Lower leg skin (tissue), 4 donors: ENCODE results near the gene REM2. TPM values are rescaled to one million over a fixed set of nuclear protein-coding genes. Genes with fewer than 3 reads are reported as not detected.

Experiments
- DNase-seq, 2 donors: peaks; one replicate each; pipeline ENCODE4 v3.0.0-alpha.2; 2019; ENCODE audit warnings: low spot score in 2 of 2
- H3K4me3 ChIP-seq: fragments of 200-600 bp; sonication (generic); 2 replicates; pipeline ENCODE4 v1.5.1; 2017; ENCODE audit warnings: mild to moderate bottlenecking, low read depth; ENCODE audit not compliant: poor library complexity, severe bottlenecking
- CTCF ChIP-seq, 3 donors: fragments of 450-650 bp; IDR thresholded peaks; one replicate each; pipeline ENCODE4 v1.5.1; 2016; ENCODE audit warnings: antibody characterized with exemption in 3 of 3, mild to moderate bottlenecking in 3 of 3, moderate library complexity in 2 of 3
- POLR2A ChIP-seq, 2 donors: fragments of 450-650 bp; IDR thresholded peaks; one replicate each; pipeline ENCODE4 v1.6.1; 2016 to 2017; ENCODE audit warnings: antibody characterized with exemption in 2 of 2, mild to moderate bottlenecking in 1 of 2, moderate library complexity in 1 of 2
- WGBS, 2 donors: methylation state at CpG; one replicate each; pipeline ENCODE4 v1.1.5; 2018; 5-methylcytosine and 5-hydroxymethylcytosine counted together
- intact Hi-C: fragments of 100-400 bp; cut with DNase I; formaldehyde crosslinking; loops from one replicate; pipeline ENCODE4 v1.15.0; 2023; ENCODE audit warnings: low total_unique reads
- total RNA-seq, 4 donors: library from RNA; depleted of rRNA; stranded (reverse); fragments of >200 nt; gene quantifications; one replicate each; pipeline ENCODE4 v1.1.0, GENCODE V29; 2016

Gene REM2
- total RNA-seq, 4 donors from 2014 or later, result 0.52 to 2.5 (median 1.5) TPM

DNA sequence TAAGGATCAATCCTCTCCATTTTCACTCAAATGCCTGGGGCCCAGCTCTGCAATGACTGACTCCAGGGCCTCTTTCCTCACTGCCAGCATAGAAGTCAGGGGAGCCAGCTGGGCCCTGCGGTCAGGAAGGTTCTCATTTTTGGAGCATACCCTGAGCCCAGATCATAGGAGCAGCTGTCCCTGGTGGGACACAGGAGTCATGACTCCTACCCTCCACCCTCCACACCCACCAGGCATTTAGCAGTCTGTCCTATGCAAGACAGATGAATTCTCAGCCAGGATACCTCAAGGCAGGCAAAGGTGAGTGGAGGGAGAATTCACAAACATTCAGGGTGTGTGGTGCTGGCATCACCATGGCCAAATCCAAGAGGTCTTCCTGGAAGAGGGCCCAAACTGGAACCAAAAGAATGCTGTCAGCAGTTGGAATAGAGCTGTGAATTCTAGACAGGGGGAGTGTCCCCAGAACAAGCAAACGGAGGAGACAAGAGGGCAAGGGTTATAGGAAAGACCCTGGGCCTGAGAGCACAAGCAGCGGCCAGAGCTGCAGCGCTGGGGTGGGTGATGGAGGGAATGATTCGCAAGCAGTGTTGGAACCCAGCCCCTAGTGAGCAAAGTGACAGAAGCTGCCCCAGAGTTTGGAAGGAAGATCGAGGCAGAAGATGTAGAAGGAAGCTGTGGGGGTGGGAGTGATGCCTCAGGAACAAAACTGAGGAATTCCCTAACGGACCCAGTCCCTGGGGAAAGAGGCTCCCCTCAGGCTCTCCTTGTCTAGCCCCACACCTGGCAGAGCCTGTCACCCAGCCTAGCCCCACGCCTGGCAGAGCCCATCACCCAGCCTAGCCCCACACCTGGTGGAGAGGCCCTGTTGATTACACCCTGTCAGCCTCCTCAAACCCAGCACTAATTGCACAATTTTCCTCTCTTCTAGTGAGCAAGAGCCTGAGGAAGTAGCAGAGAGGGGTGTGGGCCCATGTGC lies 4.5 kb upstream of the REM2 start:
- WGBS, 2 donors, result 77 to 79% methylated on average over 8 of the region's 8 CpGs
- DNase-seq, result no peak
- intact Hi-C loops, result no loop called here
- TF ChIP-seq CTCF (IDR thresholded peaks at IDR 0.05), result no peak
- no peak for TF ChIP-seq POLR2A (IDR thresholded peaks at IDR 0.05)
- H3K4me3 ChIP-seq, result no peak overlapping the region

DNA sequence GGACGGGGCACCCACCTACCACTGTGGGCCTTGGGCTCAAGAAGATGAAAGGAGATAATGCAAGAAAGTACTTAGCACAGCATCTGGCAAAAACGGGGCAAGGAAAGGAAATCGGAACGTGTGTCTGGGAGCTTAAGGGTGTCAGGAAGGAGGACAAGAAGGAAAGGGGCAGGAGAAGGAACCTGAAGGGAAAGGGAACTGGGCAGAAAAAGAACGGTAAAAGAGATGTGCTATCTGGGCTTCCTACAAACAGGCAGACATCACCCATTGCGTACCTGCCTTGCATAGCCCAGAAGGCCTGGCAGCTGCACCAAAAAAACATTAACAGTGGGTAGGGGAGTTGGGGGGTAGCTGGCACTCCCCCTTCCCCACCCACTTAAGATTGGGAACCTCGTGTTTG lies 958 bp upstream of the REM2 start:
- intact Hi-C loops, result no loop called here
- 25 to 28% methylated on average over 7 of the region's 7 CpGs for WGBS, 2 donors
- no peak for DNase-seq
- H3K4me3 ChIP-seq, result no peak overlapping the region
- TF ChIP-seq POLR2A (IDR thresholded peaks at IDR 0.05) (no peak), CTCF (IDR thresholded peaks at IDR 0.05) (no peak)

GRCh38 chr14:22882529-22883172 lies 371 bp upstream of the REM2 start:
- 19 to 22% methylated on average over 6 of the region's 6 CpGs for WGBS, 2 donors
- TF ChIP-seq POLR2A (IDR thresholded peaks at IDR 0.05), result no peak
- no peak for TF ChIP-seq CTCF (IDR thresholded peaks at IDR 0.05)
- no peak for DNase-seq
- intact Hi-C loops, result no loop called here
- H3K4me3 ChIP-seq, result no peak overlapping the region

DNA sequence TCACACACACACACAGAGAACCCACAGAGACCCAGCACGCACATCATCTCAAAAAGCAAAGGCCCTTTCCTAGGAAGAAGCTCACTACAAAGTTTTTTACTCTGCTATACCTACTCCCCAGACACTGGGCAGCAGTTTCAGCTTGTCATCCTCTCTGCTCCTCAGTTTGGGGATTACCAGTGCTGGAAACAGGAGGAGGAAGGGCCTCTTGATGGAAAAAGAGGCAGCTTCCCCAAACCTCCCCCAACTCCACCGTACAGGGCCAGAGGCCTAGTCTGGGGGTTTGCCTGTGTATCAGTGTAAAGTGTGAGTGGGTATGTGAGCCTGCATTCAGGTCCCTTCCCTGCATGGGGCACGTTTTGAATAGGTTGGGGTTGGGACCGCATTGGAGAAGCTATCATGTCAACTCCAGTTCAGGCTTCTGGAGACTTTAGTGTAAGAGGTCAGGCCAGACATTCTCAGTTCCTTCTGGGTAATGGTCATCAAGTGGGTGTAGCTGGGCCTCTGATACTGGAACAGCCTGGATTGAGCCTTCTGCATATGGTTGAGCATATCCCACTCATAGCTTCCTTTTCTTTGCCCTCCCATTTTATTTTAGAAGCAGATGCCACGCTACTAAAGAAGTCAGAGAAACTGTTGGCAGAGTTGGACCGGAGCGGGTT lies 1.2 kb downstream of the REM2 start:
- intact Hi-C loops, result no loop called here
- H3K4me3 ChIP-seq, result no peak overlapping the region
- 80 to 86% methylated on average over 7 of the region's 7 CpGs for WGBS, 2 donors
- no peak for DNase-seq
- TF ChIP-seq CTCF (IDR thresholded peaks at IDR 0.05) (no peak), POLR2A (IDR thresholded peaks at IDR 0.05) (no peak)

GRCh38 chr14:22884738-22885523 lies 1.9 kb downstream of the REM2 start:
- WGBS, 2 donors, result 88 to 91% methylated on average over 11 of the region's 11 CpGs
- intact Hi-C loops, result no loop called here
- no peak for DNase-seq
- TF ChIP-seq POLR2A (IDR thresholded peaks at IDR 0.05) (no peak), CTCF (IDR thresholded peaks at IDR 0.05) (no peak)
- H3K4me3 ChIP-seq, result no peak overlapping the region
